DMS153 (cell line): ENCODE measurements around the gene NDUFS2.

Experiments used
- DNase-seq: peaks from one replicate; lab custom pipeline; 2025; lab: John Stamatoyannopoulos, UW

The NDUFS2 gene

GRCh38 chr1:161172776-161173376 lies 29.3 kb upstream of the NDUFS2 start:
- no peak for DNase-seq

- no peak for DNase-seq
These were observed 28.5 kb upstream of the NDUFS2 start for GRCh38 chr1:161173711-161174110.

GRCh38 chr1:161174911-161175310 lies 27.3 kb upstream of the NDUFS2 start:
- no peak for DNase-seq

- DNase-seq, result no peak
These were observed 26.3 kb upstream of the NDUFS2 start for GRCh38 chr1:161175771-161176453.

GRCh38 chr1:161176468-161177111 lies 25.6 kb upstream of the NDUFS2 start:
- no peak for DNase-seq

- peak; percentile 83 for DNase-seq
These were observed 24.8 kb upstream of the NDUFS2 start, which contains the start of gene B4GALT3 for GRCh38 chr1:161177112-161177935. TSS of gene B4GALT3 (minus strand) at chr1:161177507. CDS start at chr1:161176060, 1,447 bp downstream.

- DNase-seq, result no peak
These were observed 24.3 kb upstream of the NDUFS2 start for GRCh38 chr1:161177936-161178244.

GRCh38 chr1:161179698-161180097 lies 22.5 kb upstream of the NDUFS2 start:
- no peak for DNase-seq

- no peak for DNase-seq
These were observed 21.5 kb upstream of the NDUFS2 start for GRCh38 chr1:161180639-161181038.

- DNase-seq, result no peak
These were observed 20.0 kb upstream of the NDUFS2 start for GRCh38 chr1:161182214-161182613.

- no peak for DNase-seq
These were observed 16.9 kb upstream of the NDUFS2 start for GRCh38 chr1:161185282-161185682.

- no peak for DNase-seq
These were observed 16.3 kb upstream of the NDUFS2 start for GRCh38 chr1:161185732-161186311.

- DNase-seq, result no peak
These were observed 14.9 kb upstream of the NDUFS2 start for GRCh38 chr1:161187311-161187710.

- no peak for DNase-seq
These were observed 13.8 kb upstream of the NDUFS2 start for GRCh38 chr1:161188381-161188780.

- DNase-seq, result no peak
These were observed 13.1 kb upstream of the NDUFS2 start for GRCh38 chr1:161189036-161189435.

GRCh38 chr1:161190962-161191521 lies 11.1 kb upstream of the NDUFS2 start:
- DNase-seq, result no peak

- no peak for DNase-seq
These were observed 10.2 kb upstream of the NDUFS2 start for GRCh38 chr1:161191971-161192370.

- DNase-seq, result peak; percentile 60
These were observed 9.4 kb upstream of the NDUFS2 start for GRCh38 chr1:161192476-161193465.

GRCh38 chr1:161193561-161194235 lies 8.5 kb upstream of the NDUFS2 start:
- no peak for DNase-seq

- no peak for DNase-seq
These were observed 7.0 kb upstream of the NDUFS2 start for GRCh38 chr1:161195171-161195570.
